ENCODE results near the gene C2CD2L.
"Not testable (repeated sequence)": the region's sequence is repeated elsewhere in the genome, so short reads cannot be mapped to it uniquely, and the experiment has no call there.

Gene C2CD2L

DNA sequence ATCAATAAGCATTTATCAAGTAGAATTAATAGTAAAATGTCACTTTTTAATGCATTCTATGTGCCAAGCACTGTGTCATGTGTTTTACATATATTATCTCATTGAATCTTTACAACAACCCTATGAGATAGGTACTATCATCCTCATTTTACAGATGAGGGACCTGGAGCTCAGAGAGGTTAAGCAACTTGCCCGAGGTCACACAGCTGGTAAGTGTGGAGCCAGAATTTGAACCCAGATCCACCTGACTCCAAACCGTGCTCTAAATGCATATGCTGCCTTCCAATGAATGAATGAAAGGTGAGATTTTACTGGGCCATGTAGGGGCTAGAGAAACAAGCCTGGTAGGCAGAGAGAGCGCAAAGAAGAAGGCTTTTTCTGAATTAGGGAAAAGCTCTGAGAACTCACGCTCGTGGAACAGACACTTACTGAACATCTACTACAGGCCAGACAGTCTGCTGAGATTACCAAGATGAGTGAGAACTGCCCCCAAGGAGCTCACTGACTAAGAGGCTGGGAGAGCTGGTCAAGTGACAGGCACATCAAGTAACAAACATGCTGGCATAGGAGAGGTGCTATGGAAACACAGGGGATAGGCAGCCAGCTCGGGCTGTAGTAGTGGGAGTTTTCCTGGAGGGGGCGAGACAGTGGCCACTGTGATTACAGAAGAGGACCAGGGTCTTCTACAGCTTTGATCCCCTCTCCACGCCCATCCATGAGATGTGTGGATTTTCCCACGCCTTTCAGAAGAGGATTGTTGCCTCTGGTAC, 46.1 kb downstream of the C2CD2L start:
- no peak for DNase-seq

DNA sequence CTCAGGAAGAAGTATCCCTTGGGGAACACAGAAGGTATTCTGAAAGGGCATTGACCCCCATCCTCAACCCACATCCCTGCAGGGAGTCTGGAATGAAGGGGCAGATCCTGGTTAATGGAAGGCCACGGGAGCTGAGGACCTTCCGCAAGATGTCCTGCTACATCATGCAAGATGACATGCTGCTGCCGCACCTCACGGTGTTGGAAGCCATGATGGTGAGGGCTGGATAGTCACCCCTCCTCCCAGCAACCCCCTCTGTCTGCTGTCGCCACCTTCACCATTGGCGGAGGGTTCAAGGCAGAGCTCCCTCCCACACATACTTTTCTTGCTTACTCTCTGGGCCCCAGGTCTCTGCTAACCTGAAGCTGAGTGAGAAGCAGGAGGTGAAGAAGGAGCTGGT, 47.0 kb downstream of the C2CD2L start:
- DNase-seq = no peak

DNA sequence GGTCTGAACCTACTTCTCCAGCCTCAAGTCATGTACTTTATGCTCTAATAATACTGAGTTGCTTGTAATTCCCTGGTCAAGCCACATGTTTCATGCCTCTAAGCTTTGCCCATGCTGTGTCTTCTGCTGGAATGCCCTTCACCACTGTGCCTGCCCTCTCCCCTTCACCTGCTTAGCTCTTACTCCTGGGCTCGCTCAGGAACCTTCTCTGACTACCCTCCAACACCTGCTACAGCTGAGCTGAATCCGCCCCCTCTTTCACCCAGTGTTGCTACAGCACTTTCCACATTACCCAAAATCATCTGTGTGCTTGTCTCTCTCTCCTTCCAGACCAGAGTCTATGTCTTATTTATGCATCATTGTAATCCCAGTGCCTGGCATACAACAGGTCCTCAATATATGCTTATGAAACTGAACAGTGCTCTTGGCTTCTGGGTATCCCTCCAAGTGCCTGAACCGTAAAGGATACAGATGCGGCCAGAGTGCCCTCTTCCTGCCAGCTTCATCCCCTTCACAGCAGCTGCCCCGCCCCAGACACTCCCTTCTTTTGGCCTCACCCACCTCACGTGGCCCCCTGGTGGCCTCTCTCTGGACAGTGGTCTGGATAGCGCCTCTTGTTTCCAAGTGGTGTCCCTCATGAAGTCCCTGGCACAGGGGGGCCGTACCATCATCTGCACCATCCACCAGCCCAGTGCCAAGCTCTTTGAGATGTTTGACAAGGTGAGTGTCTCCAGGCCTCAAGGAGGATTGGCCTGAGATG, 48.8 kb downstream of the C2CD2L start:
- no peak for DNase-seq

DNA sequence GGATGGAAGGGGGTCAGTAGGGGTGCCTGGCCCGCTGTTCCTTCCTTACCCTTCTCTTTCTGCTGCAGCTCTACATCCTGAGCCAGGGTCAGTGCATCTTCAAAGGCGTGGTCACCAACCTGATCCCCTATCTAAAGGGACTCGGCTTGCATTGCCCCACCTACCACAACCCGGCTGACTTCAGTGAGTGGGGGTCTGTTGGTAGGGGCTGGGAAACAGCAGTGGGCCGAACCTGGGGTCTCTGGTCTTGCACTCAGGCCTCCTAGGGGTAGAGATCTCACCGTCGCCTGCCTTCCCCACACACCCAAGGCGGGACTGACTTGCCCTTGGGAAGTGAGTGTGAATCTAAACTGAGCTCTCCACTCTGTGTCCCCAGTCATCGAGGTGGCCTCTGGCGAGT, 49.4 kb downstream of the C2CD2L start:
- DNase-seq = no peak

DNA sequence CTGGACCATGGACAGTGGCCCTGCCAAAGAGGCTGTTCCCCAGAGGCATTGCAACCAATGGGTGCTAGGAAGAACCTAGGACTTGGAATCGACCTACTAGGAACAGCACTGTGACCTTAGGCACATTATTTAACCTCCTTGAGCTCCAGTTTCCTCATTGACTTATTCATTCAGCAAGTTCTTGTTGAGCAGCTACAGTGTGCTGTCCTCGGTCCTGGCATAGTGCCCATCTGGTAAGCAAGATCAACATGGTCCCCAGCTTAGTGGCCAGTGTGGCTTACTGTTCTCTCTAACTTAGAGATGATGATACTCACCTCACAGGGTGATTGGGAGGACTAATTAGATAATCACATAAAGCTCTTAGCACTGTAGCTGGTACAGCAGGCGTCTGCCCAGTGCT, 49.9 kb downstream of the C2CD2L start:
- no peak for DNase-seq

DNA sequence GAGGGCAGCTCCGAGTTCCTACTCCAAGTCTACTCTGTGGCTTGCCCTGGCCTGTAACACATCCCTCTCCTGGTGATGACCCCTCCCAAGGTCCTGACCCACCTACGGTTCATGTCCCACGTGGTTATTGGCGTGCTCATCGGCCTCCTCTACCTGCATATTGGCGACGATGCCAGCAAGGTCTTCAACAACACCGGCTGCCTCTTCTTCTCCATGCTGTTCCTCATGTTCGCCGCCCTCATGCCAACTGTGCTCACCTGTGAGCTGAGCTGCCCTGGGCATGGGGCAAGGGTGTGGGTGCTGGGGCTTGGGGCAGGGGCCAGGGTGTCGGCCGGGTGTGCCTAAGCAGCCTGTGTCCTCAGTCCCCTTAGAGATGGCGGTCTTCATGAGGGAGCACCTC, 51.3 kb downstream of the C2CD2L start:
- DNase-seq = no peak

DNA sequence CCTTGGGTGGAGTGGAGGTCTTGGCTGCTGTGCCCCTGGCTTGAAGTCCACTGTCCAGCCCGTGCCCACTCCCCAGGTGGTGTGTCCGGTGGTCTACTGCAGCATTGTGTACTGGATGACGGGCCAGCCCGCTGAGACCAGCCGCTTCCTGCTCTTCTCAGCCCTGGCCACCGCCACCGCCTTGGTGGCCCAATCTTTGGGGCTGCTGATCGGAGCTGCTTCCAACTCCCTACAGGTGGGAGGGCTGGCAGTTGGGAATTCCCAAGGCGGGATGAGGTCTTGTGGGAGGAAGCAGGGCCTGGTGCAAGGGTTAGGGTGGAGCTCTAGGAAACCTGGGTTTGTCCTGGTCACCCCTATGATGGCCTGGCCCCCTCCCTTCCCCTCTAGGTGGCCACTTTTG, 53.0 kb downstream of the C2CD2L start:
- DNase-seq = no peak

DNA sequence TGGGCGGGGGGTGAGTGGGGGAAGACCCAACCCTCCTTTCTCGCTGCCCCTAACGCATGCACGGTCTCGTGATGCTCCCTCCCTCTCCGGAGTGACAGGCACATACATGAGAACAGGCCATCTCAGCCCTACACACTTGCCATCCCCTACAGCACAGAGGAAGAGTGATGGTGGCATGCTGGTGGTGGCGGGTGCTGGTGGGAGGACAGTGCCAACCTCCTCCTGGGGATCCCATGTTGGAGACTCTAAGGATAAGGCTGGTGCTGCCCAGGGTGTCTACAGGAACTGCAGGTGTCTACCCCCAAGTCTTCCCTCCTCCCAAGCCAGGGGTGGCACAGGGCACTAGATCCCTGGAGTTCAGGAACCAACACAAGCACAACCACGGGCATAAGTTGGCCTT, 54.7 kb downstream of the C2CD2L start:
- no peak for DNase-seq

DNA sequence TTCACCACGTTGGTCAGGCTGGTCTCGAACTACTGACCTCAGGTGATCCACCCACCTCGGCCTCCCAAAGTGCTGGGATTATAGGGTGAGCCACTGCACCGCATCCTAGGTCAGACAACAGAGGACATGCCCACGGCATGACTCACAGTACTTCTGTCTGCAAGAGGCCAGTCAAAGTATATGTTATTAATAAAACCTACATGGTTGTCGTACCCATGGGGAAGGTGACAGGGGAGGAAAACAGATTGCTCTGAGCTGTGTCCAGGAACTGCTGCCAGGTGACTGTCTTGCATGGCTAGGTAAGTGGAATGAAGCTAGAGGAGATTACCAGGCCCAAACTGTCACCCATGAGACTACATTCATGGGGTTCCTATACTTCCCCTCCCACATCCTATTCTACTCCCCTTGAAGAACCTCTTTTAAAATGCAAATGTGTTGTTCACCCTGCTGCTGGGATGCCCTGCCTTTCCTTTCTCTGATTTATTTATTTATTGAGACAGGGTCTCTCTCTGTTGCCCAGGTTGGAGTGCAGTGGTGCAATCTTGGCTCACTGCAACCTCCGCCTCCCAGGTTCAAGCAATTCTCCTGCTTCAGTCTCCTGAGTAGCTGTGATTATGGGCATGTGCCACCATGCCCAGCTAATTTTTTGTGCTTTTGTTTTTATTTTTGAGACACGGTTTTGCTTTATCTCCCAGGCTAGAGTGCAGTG, 59.4 kb downstream of the C2CD2L start:
- DNase-seq = no peak

DNA sequence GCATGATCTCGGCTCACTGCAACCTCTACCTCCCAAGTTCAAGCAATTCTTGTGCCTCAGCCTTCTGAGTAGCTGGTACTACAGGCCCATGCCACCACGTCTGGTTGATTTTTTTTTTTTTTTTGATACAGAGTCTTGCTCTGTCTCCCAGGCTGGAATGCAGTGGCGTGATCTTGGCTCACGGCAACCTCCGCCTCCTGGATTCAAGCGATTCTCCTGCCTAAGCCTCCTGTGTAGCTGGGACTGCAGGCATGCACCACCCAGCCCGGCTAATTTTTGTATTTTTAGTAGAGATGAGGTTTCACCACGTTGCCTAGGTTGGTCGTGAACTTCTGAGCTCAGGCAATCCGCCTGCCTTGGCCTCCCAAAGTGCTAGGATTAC, 59.9 kb downstream of the C2CD2L start:
- DNase-seq = not testable (repeated sequence)

DNA sequence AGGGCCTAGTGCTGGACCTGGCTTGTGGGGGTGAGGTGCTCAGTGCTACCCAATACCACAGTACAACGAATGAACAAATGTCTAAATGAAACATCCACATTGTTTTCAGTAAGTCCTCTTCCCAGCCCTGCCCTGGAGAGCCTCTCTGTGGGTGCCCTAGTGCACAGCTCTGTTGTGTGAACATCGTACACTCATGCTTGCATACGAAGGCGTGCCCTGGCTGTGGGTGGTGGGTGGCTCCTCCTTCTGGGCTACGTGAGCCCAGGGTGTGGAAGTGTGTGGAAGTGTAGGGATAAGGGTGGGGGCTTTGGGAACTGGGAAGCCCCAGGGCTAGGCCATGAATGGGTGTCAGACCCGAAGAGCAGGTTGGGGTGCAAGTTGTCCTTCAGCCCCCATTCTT, 60.8 kb downstream of the C2CD2L start:
- DNase-seq = no peak
